ENCODE measurements around the gene OSBP2.

Gene OSBP2

GRCh38 chr22:30681831-30682230 is 12.8 kb upstream of the OSBP2 start:
- no peaks in the 10 kb centered on the region for H3K79me1 ChIP-seq (ENCODE audit: low read depth, low read length)
- H3K27me3 ChIP-seq (ENCODE audit: control insufficient read depth in 3 of 3, insufficient read depth in 3 of 3, low read depth in 1 of 3, low read length in 3 of 3): peaks cover 0 to 17% (median 0%) of the 10 kb centered on the region in 3 experiments
- no peak overlapping the region for H3K4ac ChIP-seq (ENCODE audit: low read length)
- H3K14ac ChIP-seq (ENCODE audit: low read length): no peak overlapping the region
- no peak overlapping the region for H3K9ac ChIP-seq (ENCODE audit: low read depth, low read length, poor library complexity)
- peaks cover 7 to 8% of the 10 kb centered on the region in 2 donors for H3K4me1 ChIP-seq (ENCODE audit: control insufficient read depth in 2 of 2, insufficient read depth in 1 of 2, low read depth in 1 of 2, low read length in 2 of 2)
- H4K8ac ChIP-seq (ENCODE audit: low read depth, low read length): no peak overlapping the region
- no peak overlapping the region for H3K4me2 ChIP-seq (ENCODE audit: insufficient read depth, low read length, poor library complexity, severe bottlenecking)
- no peak overlapping the region for H2BK5ac ChIP-seq (ENCODE audit: low read length)
- H3K36me3 ChIP-seq (replicated peaks in 1 of 2; ENCODE audit: control insufficient read depth in 2 of 2, insufficient read depth in 2 of 2, low read length in 2 of 2): no peaks in the 10 kb centered on the region
- H3K18ac ChIP-seq (ENCODE audit: low read length): no peak overlapping the region
- no peak for DNase-seq (ENCODE audit: low spot score)
- no peaks in the 10 kb centered on the region for H3K9me3 ChIP-seq (replicated peaks in 1 of 2; ENCODE audit: control insufficient read depth in 2 of 2, insufficient read depth in 1 of 2, low read depth in 1 of 2, low read length in 2 of 2)
- no peak overlapping the region for H2AFZ ChIP-seq (ENCODE audit: low read length)
- H4K91ac ChIP-seq (ENCODE audit: low read depth, low read length, poor library complexity): no peak overlapping the region
- no peak overlapping the region for H2BK12ac ChIP-seq (ENCODE audit: low read length)
- H3K27ac ChIP-seq (replicated peaks; ENCODE audit: low read length): no peak overlapping the region
- H2AK5ac ChIP-seq (ENCODE audit: low read depth, low read length): no peak overlapping the region
- no peak overlapping the region for H2BK15ac ChIP-seq (ENCODE audit: low read length)
- no CpG with 5 or more reads among the region's 2 CpGs for WGBS, 2 donors (ENCODE audit: extremely low coverage in 2 of 2, insufficient read length in 2 of 2, insufficient replicate concordance in 1 of 2)
- H3K4me3 ChIP-seq (ENCODE audit: low read length in 2 of 2): no peak overlapping the region
- H3K23ac ChIP-seq (ENCODE audit: low read depth, low read length, poor library complexity): no peak overlapping the region
- no peak overlapping the region for H2BK120ac ChIP-seq (ENCODE audit: low read depth, low read length)

GRCh38 chr22:30685178-30685577 is 9.5 kb upstream of the OSBP2 start:
- Histone ChIP-seq H3K9me3 (replicated peaks in 1 of 2; ENCODE audit: control insufficient read depth in 2 of 2, insufficient read depth in 1 of 2, low read depth in 1 of 2, low read length in 2 of 2) (no peaks in the 10 kb centered on the region), H2BK12ac (ENCODE audit: low read length) (no peak overlapping the region), H3K4me2 (ENCODE audit: insufficient read depth, low read length, poor library complexity, severe bottlenecking) (no peak overlapping the region), H3K4ac (ENCODE audit: low read length) (no peak overlapping the region), H3K4me3 (ENCODE audit: low read length in 2 of 2) (no peak overlapping the region), H3K27me3 (ENCODE audit: control insufficient read depth in 3 of 3, insufficient read depth in 3 of 3, low read depth in 1 of 3, low read length in 3 of 3) (peaks cover 0 to 17% (median 0%) of the 10 kb centered on the region in 3 experiments), H3K79me1 (ENCODE audit: low read depth, low read length) (no peaks in the 10 kb centered on the region), H2BK5ac (ENCODE audit: low read length) (no peak overlapping the region), H3K27ac (replicated peaks; ENCODE audit: low read length) (no peak overlapping the region), H3K9ac (ENCODE audit: low read depth, low read length, poor library complexity) (no peak overlapping the region), H3K36me3 (replicated peaks in 1 of 2; ENCODE audit: control insufficient read depth in 2 of 2, insufficient read depth in 2 of 2, low read length in 2 of 2) (no peaks in the 10 kb centered on the region), H4K8ac (ENCODE audit: low read depth, low read length) (no peak overlapping the region), H2BK15ac (ENCODE audit: low read length) (no peak overlapping the region), H3K18ac (ENCODE audit: low read length) (no peak overlapping the region), H3K23ac (ENCODE audit: low read depth, low read length, poor library complexity) (no peak overlapping the region), H2BK120ac (ENCODE audit: low read depth, low read length) (no peak overlapping the region), H2AK5ac (ENCODE audit: low read depth, low read length) (no peak overlapping the region), H3K14ac (ENCODE audit: low read length) (no peak overlapping the region), H2AFZ (ENCODE audit: low read length) (no peak overlapping the region), H4K91ac (ENCODE audit: low read depth, low read length, poor library complexity) (no peak overlapping the region), H3K4me1 (ENCODE audit: control insufficient read depth in 2 of 2, insufficient read depth in 1 of 2, low read depth in 1 of 2, low read length in 2 of 2) (peaks cover 0 to 1% of the 10 kb centered on the region in 2 donors)
- DNase-seq (ENCODE audit: low spot score): no peak
- WGBS, 2 donors (ENCODE audit: extremely low coverage in 2 of 2, insufficient read length in 2 of 2, insufficient replicate concordance in 1 of 2): no CpG with 5 or more reads among the region's 7 CpGs

GRCh38 chr22:30687358-30687757 is 7.3 kb upstream of the OSBP2 start:
- no peak for DNase-seq (ENCODE audit: low spot score)
- Histone ChIP-seq H3K9me3 (replicated peaks in 1 of 2; ENCODE audit: control insufficient read depth in 2 of 2, insufficient read depth in 1 of 2, low read depth in 1 of 2, low read length in 2 of 2) (no peaks in the 10 kb centered on the region), H2BK15ac (ENCODE audit: low read length) (no peak overlapping the region), H3K27ac (replicated peaks; ENCODE audit: low read length) (no peak overlapping the region), H3K36me3 (replicated peaks in 1 of 2; ENCODE audit: control insufficient read depth in 2 of 2, insufficient read depth in 2 of 2, low read length in 2 of 2) (no peaks in the 10 kb centered on the region), H3K27me3 (ENCODE audit: control insufficient read depth in 3 of 3, insufficient read depth in 3 of 3, low read depth in 1 of 3, low read length in 3 of 3) (peaks cover 0 to 9% (median 0%) of the 10 kb centered on the region in 3 experiments), H3K4me1 (ENCODE audit: control insufficient read depth in 2 of 2, insufficient read depth in 1 of 2, low read depth in 1 of 2, low read length in 2 of 2) (no peaks in the 10 kb centered on the region), H3K4me3 (ENCODE audit: low read length in 2 of 2) (no peak overlapping the region), H2BK120ac (ENCODE audit: low read depth, low read length) (no peak overlapping the region), H4K91ac (ENCODE audit: low read depth, low read length, poor library complexity) (no peak overlapping the region), H3K18ac (ENCODE audit: low read length) (no peak overlapping the region), H3K9ac (ENCODE audit: low read depth, low read length, poor library complexity) (no peak overlapping the region), H4K8ac (ENCODE audit: low read depth, low read length) (no peak overlapping the region), H2AFZ (ENCODE audit: low read length) (no peak overlapping the region), H2BK12ac (ENCODE audit: low read length) (no peak overlapping the region), H3K14ac (ENCODE audit: low read length) (no peak overlapping the region), H2AK5ac (ENCODE audit: low read depth, low read length) (no peak overlapping the region), H3K23ac (ENCODE audit: low read depth, low read length, poor library complexity) (no peak overlapping the region), H3K79me1 (ENCODE audit: low read depth, low read length) (no peaks in the 10 kb centered on the region), H2BK5ac (ENCODE audit: low read length) (no peak overlapping the region), H3K4ac (ENCODE audit: low read length) (no peak overlapping the region), H3K4me2 (ENCODE audit: insufficient read depth, low read length, poor library complexity, severe bottlenecking) (no peak overlapping the region)
- no CpG with 5 or more reads among the region's 4 CpGs for WGBS, 2 donors (ENCODE audit: extremely low coverage in 2 of 2, insufficient read length in 2 of 2, insufficient replicate concordance in 1 of 2)

DNA sequence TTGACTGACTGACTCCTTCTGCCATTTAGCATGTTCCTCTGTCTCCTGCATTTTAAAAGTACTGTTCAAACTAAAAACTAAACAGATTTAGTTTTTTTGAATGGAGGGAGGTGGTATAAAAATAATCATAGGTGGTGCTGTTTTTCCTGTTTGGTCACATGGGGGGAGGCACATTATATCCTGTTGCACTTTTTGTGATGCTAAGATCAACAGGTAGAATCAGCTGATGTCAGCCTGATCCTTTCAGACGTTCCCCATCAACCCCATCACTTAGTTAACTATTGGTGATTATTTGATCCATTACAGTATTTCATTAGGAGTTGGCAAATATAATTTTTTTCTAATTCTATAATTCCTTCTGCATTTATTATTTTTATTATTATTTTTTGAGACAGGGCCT is 5.1 kb upstream of the OSBP2 start:
- Histone ChIP-seq H3K9me3 (replicated peaks in 1 of 2; ENCODE audit: control insufficient read depth in 2 of 2, insufficient read depth in 1 of 2, low read depth in 1 of 2, low read length in 2 of 2) (no peaks in the 10 kb centered on the region), H3K27me3 (ENCODE audit: control insufficient read depth in 3 of 3, insufficient read depth in 3 of 3, low read depth in 1 of 3, low read length in 3 of 3) (peaks cover 0 to 17% (median 0%) of the 10 kb centered on the region in 3 experiments), H3K4me2 (ENCODE audit: insufficient read depth, low read length, poor library complexity, severe bottlenecking) (no peak overlapping the region), H4K8ac (ENCODE audit: low read depth, low read length) (no peak overlapping the region), H3K14ac (ENCODE audit: low read length) (no peak overlapping the region), H3K4me1 (ENCODE audit: control insufficient read depth in 2 of 2, insufficient read depth in 1 of 2, low read depth in 1 of 2, low read length in 2 of 2) (peaks cover 0 to 2% of the 10 kb centered on the region in 2 donors), H2AFZ (ENCODE audit: low read length) (no peak overlapping the region), H2BK12ac (ENCODE audit: low read length) (no peak overlapping the region), H3K79me1 (ENCODE audit: low read depth, low read length) (no peaks in the 10 kb centered on the region), H3K23ac (ENCODE audit: low read depth, low read length, poor library complexity) (no peak overlapping the region), H3K4ac (ENCODE audit: low read length) (no peak overlapping the region), H3K36me3 (replicated peaks in 1 of 2; ENCODE audit: control insufficient read depth in 2 of 2, insufficient read depth in 2 of 2, low read length in 2 of 2) (no peaks in the 10 kb centered on the region), H2BK5ac (ENCODE audit: low read length) (no peak overlapping the region), H2AK5ac (ENCODE audit: low read depth, low read length) (no peak overlapping the region), H4K91ac (ENCODE audit: low read depth, low read length, poor library complexity) (no peak overlapping the region), H3K4me3 (ENCODE audit: low read length in 2 of 2) (no peak overlapping the region), H2BK15ac (ENCODE audit: low read length) (no peak overlapping the region), H3K18ac (ENCODE audit: low read length) (no peak overlapping the region), H3K27ac (replicated peaks; ENCODE audit: low read length) (no peak overlapping the region), H2BK120ac (ENCODE audit: low read depth, low read length) (no peak overlapping the region), H3K9ac (ENCODE audit: low read depth, low read length, poor library complexity) (no peak overlapping the region)
- no CpG with 5 or more reads among the region's 1 CpG for WGBS, 2 donors (ENCODE audit: extremely low coverage in 2 of 2, insufficient read length in 2 of 2, insufficient replicate concordance in 1 of 2)
- no peak for DNase-seq (ENCODE audit: low spot score)

Measured in neuronal stem cell (in vitro differentiated cells).